WERI-Rb-1 (cell line): ENCODE measurements around the gene VPS39.
"Not testable (repeated sequence)": the region's sequence is repeated elsewhere in the genome, so short reads cannot be mapped to it uniquely, and the experiment has no call there.

Source experiments
- DNase-seq: peaks from one replicate; pipeline ENCODE4 v3.0.0-alpha.2; 2020
- H3K27ac ChIP-seq: fragments of 250-450 bp; sonication (Bioruptor Pico); 2 replicates; pipeline ENCODE4 v1.5.1; 2020; ENCODE audit warnings: mild to moderate bottlenecking, moderate library complexity
- H3K27me3 ChIP-seq: fragments of 250-450 bp; sonication (Bioruptor Pico); 2 replicates; pipeline ENCODE4 v1.5.1; 2021; ENCODE audit warnings: mild to moderate bottlenecking, low read depth, moderate library complexity; ENCODE audit not compliant: insufficient read depth, severe bottlenecking
- H3K36me3 ChIP-seq: fragments of 250-450 bp; sonication (Bioruptor Pico); 2 replicates; pipeline ENCODE4 v1.5.1; 2020; ENCODE audit warnings: mild to moderate bottlenecking, moderate library complexity
- H3K4me3 ChIP-seq: 2 replicates; pipeline ENCODE4 v1.5.1; 2011; ENCODE audit warnings: low read depth, mild to moderate bottlenecking, control low read depth, low read length
- H3K9me3 ChIP-seq: fragments of 250-450 bp; sonication (Bioruptor Pico); 2 replicates; pipeline ENCODE4 v1.5.1; 2021; ENCODE audit warnings: mild to moderate bottlenecking, moderate library complexity; ENCODE audit not compliant: severe bottlenecking
- CTCF ChIP-seq: IDR thresholded peaks from 2 replicates; pipeline ENCODE4 v1.5.1; 2011; ENCODE audit warnings: low read depth, mild to moderate bottlenecking, control low read depth, inconsistent platforms, low read length

The VPS39 gene

GRCh38 chr15:42232606-42233005, 24.5 kb upstream of the VPS39 start:
- Histone ChIP-seq H3K27me3 (no peaks in the 10 kb centered on the region), H3K9me3 (no peaks in the 10 kb centered on the region), H3K27ac (no peak overlapping the region), H3K4me3 (no peak overlapping the region), H3K36me3 (peaks cover 62% of the 10 kb centered on the region)
- no peak for DNase-seq
- TF ChIP-seq CTCF = no peak

GRCh38 chr15:42231088-42231487, 23.0 kb upstream of the VPS39 start:
- DNase-seq = no peak
- peaks cover 57% of the 10 kb centered on the region for H3K36me3 ChIP-seq
- no peak for TF ChIP-seq CTCF
- no peaks in the 10 kb centered on the region for H3K9me3 ChIP-seq
- H3K27me3 ChIP-seq = no peaks in the 10 kb centered on the region
- no peak overlapping the region for H3K27ac ChIP-seq
- no peak overlapping the region for H3K4me3 ChIP-seq

GRCh38 chr15:42228981-42229380, 20.9 kb upstream of the VPS39 start:
- H3K9me3 ChIP-seq, H3K27me3 ChIP-seq, H3K27ac ChIP-seq, DNase-seq, H3K4me3 ChIP-seq: not testable (repeated sequence)
- H3K36me3 ChIP-seq = peaks cover 62% of the 10 kb centered on the region

- Histone ChIP-seq H3K4me3 (no peak overlapping the region), H3K36me3 (peaks cover 56% of the 10 kb centered on the region), H3K27me3 (no peaks in the 10 kb centered on the region), H3K9me3 (no peaks in the 10 kb centered on the region), H3K27ac (no peak overlapping the region)
- DNase-seq = no peak
- TF ChIP-seq CTCF = no peak
These were observed 19.9 kb upstream of the VPS39 start for GRCh38 chr15:42228036-42228435.

GRCh38 chr15:42226648-42227047, 18.5 kb upstream of the VPS39 start:
- Histone ChIP-seq H3K36me3 (peaks cover 51% of the 10 kb centered on the region), H3K27ac (peak overlapping the region; percentile 55)
- TF ChIP-seq CTCF = 0 out of 2 replicates have a peak, but pooled peaks have one; percentile 13

GRCh38 chr15:42220216-42220615, 12.1 kb upstream of the VPS39 start:
- DNase-seq = no peak
- Histone ChIP-seq H3K4me3 (no peak overlapping the region), H3K9me3 (no peaks in the 10 kb centered on the region), H3K36me3 (peaks cover 48% of the 10 kb centered on the region), H3K27ac (no peak overlapping the region), H3K27me3 (no peaks in the 10 kb centered on the region)
- TF ChIP-seq CTCF = no peak

More at GRCh38 chr15:42226648-42227047, 18.5 kb upstream of the VPS39 start:
- peak; percentile 43 for DNase-seq
- H3K27me3 ChIP-seq = no peaks in the 10 kb centered on the region
- no peak overlapping the region for H3K4me3 ChIP-seq
- no peaks in the 10 kb centered on the region for H3K9me3 ChIP-seq
